ENCODE measurements around the gene ALDH1B1.

DNA sequence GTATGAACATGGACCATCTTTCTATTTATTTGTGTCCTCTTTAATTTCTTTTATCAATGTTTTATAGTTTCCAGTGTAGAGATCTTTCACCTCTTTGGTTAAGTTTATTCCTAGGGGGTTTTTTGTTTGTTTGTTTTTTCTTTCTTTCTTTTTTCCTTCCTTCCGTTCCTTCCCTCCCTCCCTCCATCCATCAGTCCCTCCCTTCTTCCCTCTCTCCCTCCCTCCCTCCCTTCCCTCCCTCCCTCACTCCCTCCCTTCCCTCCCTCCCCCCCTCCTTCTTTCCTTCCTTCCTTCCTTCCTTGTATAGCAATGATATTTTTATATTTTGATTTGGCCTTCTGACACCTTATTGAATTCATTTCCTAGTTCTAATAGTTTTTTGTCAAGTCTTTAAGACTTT, 55.2 kb downstream of the ALDH1B1 start:
- TF ChIP-seq, protein P1, sequence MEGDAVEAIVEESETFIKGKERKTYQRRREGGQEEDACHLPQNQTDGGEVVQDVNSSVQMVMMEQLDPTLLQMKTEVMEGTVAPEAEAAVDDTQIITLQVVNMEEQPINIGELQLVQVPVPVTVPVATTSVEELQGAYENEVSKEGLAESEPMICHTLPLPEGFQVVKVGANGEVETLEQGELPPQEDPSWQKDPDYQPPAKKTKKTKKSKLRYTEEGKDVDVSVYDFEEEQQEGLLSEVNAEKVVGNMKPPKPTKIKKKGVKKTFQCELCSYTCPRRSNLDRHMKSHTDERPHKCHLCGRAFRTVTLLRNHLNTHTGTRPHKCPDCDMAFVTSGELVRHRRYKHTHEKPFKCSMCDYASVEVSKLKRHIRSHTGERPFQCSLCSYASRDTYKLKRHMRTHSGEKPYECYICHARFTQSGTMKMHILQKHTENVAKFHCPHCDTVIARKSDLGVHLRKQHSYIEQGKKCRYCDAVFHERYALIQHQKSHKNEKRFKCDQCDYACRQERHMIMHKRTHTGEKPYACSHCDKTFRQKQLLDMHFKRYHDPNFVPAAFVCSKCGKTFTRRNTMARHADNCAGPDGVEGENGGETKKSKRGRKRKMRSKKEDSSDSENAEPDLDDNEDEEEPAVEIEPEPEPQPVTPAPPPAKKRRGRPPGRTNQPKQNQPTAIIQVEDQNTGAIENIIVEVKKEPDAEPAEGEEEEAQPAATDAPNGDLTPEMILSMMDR (IDR thresholded peaks at IDR 0.05) = no peak
- TF ChIP-seq POLR2A (IDR thresholded peaks at IDR 0.05) (no peak), EP300 (IDR thresholded peaks at IDR 0.05) (no peak)

Data from tibial nerve (tissue), 4 donors.